GM12892 (cell line): ENCODE results near the gene OR8J3.

Experiments
- POLR2A ChIP-seq: IDR thresholded peaks from 2 replicates; pipeline ENCODE4 v1.6.1; 2011; ENCODE audit warnings: low read depth, low read length, control low read depth
- POLR2AphosphoS5 ChIP-seq: IDR thresholded peaks from 2 replicates; pipeline ENCODE4 v1.6.1; 2011; ENCODE audit warnings: low read depth, low read length, control low read depth

DNA sequence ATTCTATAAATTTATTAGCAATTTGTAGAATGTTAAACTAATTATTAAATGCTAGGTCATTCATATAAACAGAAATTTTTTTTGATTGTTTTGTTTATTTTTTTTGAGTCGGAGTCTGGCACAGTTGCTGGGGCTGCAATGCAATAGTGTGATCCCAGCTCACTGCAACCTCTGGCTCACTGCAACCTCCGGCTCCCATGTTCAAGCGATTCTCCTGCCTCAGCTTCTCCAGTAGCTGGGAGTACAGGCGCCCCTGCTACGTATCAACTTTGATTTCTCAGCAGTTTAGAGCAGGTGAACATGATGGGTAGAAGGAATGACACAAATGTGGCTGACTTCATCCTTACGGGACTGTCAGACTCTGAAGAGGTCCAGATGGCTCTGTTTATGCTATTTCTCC is 17.9 kb downstream of the OR8J3 start, which contains the start of gene OR8H3:
- TF ChIP-seq POLR2A (no peak), POLR2AphosphoS5 (no peak)
